NCI-H2081 treated with DMSO at 0.1 percent for 48 hours (cell line): ENCODE measurements around the gene S100A8.

Source experiments
- DNase-seq: peaks from one replicate; lab custom pipeline; 2025; lab: John Stamatoyannopoulos, UW

The S100A8 gene

GRCh38 chr1:153345187-153346076 lies 45.4 kb downstream of the S100A8 start:
- DNase-seq: no peak

- DNase-seq: no peak
Measured at GRCh38 chr1:153344718-153345025, 46.2 kb downstream of the S100A8 start.

DNA sequence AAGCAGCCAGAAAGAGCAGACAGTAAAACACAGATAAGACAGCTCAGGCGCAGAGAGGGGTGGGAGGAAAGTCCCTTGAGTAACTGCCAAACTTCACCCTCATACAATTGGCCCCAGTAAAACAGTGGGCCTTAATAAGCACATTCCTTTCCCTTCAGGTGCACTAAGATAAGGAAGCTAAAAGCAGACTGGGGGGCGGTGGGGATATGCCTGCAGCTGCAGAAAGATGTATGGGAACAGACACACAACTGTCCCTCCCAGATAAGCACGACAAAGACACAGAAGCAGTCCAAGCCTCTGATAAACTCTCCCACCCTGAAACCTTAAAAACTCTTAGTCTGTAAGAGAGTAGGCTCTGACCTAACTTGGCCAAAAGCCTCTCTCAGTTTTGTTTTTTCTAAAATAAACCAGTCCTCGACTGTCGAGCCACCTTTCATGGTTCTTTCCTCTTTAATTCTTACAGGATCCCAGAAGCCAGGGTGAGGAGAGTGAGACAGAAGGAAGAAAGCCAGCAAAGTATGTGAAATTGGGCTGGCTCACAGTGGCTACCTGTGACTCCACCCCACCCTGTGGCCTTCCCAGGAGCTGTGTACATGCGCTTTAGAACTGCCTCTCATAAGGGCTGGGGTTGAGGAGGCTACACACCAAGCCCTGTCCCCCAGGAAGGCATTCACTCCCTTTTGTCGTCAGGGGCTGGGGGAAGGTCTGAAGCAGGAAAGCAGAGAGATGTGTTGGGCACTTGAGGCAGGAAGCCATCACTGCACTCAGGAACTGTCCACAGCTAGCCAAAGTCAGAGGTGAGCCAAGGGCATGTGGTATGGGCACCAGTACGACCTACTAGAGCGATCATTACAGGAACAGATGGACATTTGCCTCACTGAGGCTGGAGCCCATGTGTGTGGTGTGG lies 46.8 kb downstream of the S100A8 start:
- no peak for DNase-seq

DNA sequence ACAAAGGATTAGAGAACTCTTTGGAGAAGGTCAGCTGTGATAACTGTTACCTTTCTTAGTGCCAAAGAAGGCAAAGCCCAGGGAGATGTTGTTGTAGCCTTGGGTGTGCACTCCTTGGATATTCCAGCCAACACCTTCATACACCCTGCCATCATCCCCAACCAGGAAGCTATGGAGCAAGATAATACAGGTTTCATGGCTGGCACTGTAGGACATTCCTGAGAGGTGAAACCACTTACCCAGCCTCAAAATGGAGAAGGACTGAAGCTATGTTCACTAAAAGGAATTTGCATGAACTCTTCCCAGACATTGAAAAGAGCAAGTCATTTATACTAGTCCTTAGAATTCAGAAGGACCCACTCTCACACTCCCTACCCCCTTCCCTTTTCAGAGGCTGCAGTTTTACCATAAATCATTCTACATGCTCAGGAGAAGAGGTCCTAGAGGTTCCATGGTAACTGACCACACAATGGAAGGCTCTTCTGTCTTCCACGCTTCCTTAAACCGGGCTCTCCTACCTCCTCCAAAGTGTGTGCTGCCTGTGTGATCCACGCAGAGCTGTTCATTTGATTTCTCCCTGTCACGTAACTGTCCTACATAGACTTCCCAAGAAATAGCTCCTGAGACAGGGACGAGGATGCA lies 47.7 kb downstream of the S100A8 start:
- no peak for DNase-seq

- DNase-seq: no peak
Measured at GRCh38 chr1:153342178-153342577, 48.7 kb downstream of the S100A8 start.

DNA sequence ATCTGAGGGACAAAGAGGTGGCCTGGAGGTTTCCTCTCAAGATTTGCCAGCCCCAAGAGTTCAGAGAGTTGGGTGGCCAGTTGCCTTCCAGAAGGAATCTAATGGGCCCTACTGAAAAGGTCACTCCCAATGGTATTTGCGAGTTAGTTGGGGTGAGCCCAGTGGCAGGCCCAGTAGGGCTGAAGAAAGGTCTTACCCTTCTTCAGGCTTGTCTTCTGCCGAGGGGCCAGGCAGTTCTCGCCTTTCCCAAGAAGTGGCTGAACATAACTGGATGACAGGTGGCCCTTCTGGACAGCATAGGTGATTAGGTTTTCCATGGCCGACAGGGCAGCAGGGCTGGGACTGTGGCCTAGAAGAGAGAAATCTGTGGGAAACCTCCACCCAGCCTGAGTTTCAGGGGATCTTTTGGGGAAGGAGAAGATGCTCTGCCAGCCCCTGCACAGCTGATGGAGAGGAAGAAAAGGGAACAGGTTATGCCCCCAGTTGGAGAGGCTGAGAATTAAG lies 49.4 kb downstream of the S100A8 start:
- no peak for DNase-seq

- no peak for DNase-seq
Measured at GRCh38 chr1:153340356-153340755, 50.5 kb downstream of the S100A8 start.
